Midbrain (tissue), 1 donor: ENCODE data around the gene ADAMTS14.
"Not testable (repeated sequence)": the region's sequence is repeated elsewhere in the genome, so short reads cannot be mapped to it uniquely, and the experiment has no call there.

Experiments used
- DNase-seq: peaks from one replicate; lab custom pipeline; 2025; lab: John Stamatoyannopoulos, UW

Gene ADAMTS14

GRCh38 chr10:70658582-70659136 is 13.6 kb upstream of the ADAMTS14 start:
- DNase-seq, result no peak

DNA sequence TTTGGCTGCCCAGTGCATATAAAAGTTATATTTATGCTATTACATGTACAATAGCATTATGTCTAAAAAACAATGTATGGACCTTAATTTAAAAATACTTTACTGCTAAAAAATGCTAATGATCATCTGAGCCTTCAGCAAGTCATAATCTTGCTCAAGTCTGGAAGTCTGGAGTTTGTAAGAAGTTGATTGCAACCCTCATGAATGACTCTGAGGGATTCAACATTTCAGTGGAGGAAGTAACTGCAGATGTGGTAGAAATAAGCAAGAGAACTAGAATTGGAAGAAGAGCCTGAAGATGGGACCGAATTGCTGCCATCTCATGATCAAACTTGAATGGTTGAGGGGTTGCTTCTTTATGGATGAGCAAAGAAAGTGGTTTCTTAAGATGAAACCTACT is 13.0 kb upstream of the ADAMTS14 start:
- no peak for DNase-seq

- DNase-seq, result peak; percentile 66
Observed at GRCh38 chr10:70660722-70661121, 11.6 kb upstream of the ADAMTS14 start.

GRCh38 chr10:70661623-70662361 is 10.5 kb upstream of the ADAMTS14 start:
- DNase-seq, result no peak

DNA sequence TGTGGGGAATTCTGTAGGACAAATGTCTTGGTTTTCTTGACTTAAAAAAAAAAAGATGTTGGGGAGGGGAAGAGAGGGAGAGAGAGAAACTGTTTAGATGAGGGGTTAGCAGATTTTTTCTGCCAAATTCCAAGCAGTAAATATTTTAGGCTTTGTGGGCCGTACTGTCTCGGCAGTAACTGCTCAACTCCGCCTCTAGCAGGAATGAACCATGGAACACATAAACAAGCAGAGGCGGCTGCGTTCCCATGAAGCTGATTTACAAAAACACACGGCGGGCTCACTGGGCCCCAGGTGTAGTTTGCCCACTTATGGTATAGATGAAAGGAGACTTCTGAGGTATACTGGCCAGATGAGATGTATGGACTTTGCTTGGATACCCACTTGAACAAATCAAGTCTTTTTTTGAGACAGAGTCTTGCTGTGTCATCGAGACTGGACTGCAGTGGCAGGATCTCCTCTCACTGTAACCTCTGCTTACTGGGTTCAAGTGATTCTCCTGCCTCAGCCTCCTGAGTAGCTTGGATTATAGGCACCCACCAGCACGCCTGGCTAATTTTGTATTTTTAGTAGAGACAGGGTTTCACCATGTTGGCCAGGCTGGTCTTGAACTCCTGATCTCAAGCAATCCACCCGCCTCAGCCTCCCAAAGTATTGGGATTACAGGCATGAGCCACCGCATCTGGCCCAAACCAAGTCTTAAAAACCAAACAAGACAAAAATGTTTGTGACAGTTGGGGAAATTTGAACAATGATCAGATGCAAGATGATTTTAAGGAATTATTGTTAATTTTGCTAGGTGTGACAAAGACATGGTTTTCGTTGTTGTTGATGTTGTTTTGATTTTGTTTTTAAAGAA is 9.7 kb upstream of the ADAMTS14 start:
- DNase-seq, result no peak

DNA sequence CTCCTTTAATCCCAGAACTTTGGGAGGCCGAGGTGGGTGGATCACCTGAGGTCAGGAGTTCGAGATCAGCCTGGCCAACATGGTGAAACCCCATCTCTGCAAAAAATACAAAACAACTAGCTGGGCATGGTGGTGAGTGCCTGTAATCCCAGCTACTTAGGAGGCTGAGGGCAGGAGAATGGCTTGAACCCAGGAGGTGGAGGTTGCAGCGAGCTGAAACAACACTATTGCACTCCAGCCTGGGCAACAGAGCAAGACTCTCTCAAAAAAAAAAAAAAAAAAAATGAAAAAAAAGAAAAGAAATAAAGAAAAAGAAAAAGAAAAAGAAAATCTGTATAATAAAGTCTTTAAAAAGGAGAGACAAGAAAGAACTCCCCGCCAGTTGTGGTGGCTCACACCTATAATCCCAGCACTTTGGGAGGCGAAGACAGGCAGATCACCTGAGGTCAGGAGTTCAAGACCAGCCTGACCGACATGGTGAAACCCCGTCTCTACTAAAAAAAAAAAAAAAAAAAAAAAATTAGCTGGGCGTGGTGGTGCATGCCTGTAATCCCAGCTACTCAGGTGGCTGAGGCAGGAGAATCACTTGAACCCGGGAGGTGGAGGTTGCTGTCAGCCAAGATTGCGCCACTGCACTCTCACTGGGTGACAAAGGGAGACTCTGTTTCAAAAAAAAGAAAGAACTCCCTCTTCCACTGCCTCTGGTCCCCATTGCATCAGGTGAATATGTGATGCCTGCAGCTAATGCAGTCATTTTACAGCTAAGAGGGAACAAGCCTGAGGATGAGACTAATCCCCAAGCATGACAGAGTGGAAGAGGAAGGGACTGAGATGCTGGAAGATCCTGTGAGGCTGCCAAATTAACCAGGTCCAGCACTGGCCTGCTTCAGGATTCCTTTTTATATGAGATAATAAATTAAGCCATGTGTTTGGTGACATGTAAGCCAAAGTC is 8.6 kb upstream of the ADAMTS14 start:
- peak; percentile 65 for DNase-seq

DNA sequence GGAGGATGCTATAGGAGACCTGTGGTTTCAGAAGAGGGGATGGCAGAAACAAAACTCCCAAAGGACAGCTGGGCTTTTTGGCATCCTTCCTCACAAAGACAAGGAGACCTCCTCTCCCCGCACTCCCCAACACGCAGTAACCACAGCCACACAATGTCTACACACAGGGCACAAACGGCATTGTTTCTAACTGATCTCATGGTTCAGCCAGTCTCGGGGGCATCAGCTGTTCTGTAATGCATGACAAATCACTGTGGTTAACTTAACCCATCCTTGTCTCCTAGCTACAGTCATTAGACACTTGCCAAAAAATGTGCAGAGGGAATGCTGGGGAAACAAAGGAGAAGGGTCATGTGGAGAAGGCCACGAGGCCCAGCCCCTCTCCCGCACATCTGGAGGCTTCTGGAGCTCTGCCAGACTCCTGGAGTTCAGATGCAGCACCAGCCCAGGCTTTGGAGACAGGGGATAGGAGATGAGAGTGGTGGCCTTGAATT is 7.6 kb upstream of the ADAMTS14 start:
- peak; percentile 87 for DNase-seq

- DNase-seq, result no peak
Observed at GRCh38 chr10:70666960-70667798, 5.1 kb upstream of the ADAMTS14 start.

GRCh38 chr10:70667818-70668217 is 4.5 kb upstream of the ADAMTS14 start:
- DNase-seq, result not testable (repeated sequence)

DNA sequence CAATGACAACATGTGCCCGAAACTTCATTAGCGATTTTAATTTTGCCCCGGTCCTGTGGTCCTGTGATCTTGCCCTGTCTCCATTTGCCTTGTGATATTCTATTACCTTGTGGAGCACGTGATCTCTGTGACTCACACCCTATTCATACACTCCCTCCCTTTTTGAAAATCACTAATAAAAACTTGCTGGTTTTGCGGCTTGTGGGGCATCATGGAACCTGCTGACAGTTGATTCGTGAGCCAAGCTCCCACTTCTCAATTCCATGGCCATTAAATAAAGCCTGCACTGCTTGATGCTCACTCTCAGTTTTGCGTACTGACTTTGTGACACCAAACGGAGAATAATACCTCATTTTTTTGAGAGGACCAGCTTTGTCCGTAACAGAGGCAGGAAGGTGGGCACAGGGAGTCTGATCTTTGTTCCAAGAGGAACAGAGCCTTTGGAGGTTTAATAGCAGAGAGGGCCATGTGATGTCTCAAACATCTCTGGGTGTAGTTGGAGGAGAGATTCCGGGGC is 3.8 kb upstream of the ADAMTS14 start:
- DNase-seq, result no peak

DNA sequence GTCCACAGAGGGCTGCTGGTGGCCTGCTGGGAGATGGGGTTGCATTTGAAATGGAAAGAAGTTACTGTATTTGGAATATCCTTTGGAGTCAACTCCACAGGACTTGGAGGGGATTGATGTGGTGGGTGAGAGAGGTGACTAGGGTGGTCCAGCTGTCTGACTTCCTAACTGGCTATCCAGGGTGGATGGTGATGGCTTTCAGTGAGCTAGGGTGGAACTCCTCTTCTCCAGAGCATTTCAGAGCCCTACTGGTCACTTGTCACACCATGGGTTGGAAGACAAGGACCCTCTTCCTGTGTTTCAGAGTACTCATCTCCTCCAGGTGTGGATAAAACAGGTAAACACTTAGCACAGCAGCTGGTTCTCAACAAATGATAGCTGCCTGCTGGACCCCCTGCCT is 3.3 kb upstream of the ADAMTS14 start:
- no peak for DNase-seq

GRCh38 chr10:70669732-70670317 is 2.5 kb upstream of the ADAMTS14 start:
- DNase-seq, result no peak

DNA sequence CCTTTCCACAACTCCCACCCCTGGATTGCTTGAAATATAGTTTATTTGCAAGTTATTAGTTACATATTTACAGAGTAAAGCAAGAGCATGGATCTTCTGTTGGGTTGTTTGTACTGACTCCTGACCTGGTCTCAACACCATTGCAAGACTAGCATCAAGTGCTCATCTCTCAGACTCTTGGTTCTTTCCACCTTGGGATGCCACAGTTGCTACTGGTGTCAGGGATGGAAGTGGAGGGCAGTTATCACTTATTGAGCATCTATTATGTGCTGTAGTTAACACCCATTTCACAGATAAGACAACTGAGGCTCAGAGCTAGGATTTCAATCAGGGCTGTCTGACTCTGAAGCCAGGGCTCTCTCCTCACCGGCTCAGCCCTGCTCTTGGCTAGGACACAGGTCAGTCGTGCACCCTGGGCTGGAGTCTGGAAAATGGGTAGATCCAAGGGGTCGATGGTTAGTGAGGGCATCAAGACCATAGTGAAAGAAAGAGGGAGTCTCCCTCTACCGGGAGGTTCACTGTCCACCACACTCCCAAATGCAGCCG is 614 bp upstream of the ADAMTS14 start:
- DNase-seq, result no peak

DNA sequence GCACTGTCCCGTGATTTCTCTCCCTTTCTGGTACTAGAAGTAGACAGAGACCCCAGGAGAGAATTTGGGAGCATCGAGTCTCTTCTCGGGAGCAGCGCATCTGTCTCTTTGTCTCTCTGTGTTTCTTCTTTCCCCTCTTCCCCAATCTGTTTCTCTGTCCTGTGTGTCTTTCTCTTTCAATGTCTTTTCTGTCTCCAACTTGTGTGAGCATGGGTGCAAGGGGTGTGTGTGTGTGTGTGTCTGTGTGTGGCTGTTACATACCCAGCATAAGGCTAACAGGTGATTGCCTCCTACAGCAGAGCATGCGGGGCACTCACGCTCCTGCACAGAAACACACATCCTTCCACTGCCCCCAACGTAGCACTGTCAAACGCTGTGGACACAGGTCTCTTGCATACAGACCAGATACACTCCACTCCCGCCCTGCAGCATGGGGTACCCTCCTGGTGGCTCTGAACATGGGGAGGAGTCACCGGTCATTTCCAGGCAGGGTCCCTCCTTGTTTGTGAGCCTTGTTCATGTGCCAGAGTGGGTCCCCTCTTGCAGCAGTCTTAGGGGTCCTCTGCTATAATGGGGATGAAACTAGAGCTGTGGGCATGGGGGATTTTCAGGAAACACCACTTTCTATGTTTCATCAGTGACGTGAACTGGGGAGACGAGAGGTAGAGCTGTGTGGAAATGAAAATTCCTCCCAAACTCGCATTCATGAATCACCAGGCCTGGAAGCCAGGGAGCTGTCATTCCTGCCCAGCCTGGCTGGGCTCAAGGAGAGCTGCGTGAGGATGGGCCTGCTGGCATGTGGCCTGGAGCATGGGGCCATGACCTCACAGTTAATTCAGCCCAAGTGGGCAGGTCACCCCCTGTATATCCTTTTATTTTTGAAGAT is 980 bp downstream of the ADAMTS14 start:
- DNase-seq, result no peak

DNA sequence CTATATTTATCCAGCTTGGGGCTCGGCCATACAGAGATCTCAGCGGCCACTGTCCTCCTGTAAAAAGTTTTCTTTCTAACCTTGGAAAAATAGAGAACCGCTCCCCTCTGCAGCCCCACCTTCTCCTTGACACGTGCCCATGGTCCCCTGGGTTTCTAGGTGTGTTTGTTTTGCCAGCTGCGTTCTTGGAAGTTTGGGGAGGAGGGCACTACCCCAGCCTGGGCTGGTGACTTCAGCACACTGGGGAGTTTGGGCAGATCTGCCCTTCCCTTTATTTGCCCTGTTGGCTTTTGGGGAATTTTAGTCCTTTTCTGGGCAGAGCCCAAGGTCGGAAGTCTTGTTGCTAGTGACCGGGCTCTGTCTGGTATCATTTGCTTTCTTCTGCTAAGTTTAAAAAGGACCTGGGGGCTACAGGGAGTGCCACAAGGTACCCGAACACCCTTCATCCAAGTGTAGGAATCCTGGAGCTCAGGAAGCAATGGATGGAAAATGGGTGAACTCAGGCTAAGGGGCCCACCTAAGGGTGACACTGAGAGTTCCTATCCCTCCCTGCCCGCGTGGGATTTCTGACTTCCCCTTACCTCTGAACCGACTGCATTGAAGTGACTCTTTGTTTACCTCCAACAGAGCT is 1.7 kb downstream of the ADAMTS14 start:
- DNase-seq, result no peak

- DNase-seq, result no peak
Observed at GRCh38 chr10:70674560-70675495, 2.5 kb downstream of the ADAMTS14 start.

- no peak for DNase-seq
Observed at GRCh38 chr10:70675496-70676161, 3.3 kb downstream of the ADAMTS14 start.
